ENCODE results near the gene PAK4. TPM values are rescaled to one million over a fixed set of nuclear protein-coding genes. Genes with fewer than 3 reads are reported as not detected.

The PAK4 gene
- 2.3 TPM for polyA plus RNA-seq (2012; ENCODE audit: missing spikeins)

GRCh38 chr19:39125554-39126311 lies at the start of gene PAK4:
PAK4 (plus strand) TSS chr19:39125786; CDS start chr19:39169554, 43,768 bp downstream.
- peak; percentile 100 for DNase-seq (ENCODE audit: insufficient read length)
- TF ChIP-seq POLR2A (IDR thresholded peaks at IDR 0.05; ENCODE audit: low read depth, low read length) (peak; percentile 82), POLR2AphosphoS5 (IDR thresholded peaks at IDR 0.05; ENCODE audit: low read depth, low read length) (0 out of 2 replicates have a peak, but pooled peaks have one; percentile 50), TAF1 (IDR thresholded peaks at IDR 0.05; ENCODE audit: borderline replicate concordance, low read depth, low read length) (peak; percentile 86)
- peak; percentile 93 for FAIRE-seq

GRCh38 chr19:39077323-39077722 lies 48.3 kb upstream of the PAK4 start:
- TF ChIP-seq TAF1 (IDR thresholded peaks at IDR 0.05; ENCODE audit: borderline replicate concordance, low read depth, low read length) (no peak), POLR2AphosphoS5 (IDR thresholded peaks at IDR 0.05; ENCODE audit: low read depth, low read length) (no peak), POLR2A (IDR thresholded peaks at IDR 0.05; ENCODE audit: low read depth, low read length) (no peak)
- no peak for DNase-seq (ENCODE audit: insufficient read length)
- no peak for FAIRE-seq

DNA sequence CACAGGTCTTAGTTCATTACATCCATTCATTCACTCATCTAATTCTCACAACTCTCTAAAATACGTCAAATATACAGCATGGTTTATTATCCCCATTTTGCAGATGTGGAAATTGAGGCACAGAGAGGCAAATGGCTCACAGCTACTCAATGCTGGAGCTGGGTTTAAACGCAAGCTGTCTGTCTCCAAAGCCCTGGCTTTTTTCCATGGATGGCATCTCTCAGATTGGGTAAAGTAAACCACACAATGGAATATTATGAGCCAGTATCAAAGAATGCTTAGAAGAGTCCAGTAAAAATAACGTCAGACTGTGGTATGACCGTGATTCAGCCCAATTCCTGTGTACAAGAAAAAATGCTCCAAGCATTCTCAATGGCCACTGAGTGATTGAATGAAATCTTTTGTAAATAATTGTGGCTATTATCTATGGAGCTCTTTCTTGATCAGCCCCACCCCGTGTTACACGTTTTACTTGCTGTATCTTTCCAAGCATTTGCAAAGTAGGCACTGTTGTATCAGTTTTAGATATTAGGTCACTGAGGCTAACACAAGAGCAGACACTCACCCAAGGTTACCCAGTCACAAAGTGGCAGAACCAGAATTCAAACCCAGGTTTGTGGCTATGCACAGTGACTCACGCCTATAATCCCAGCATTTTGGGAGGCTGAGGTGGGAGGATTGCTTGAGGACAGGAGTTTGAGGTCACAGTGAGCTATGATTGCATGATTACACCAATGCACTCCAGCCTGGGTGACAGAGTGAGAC lies 47.0 kb upstream of the PAK4 start:
- DNase-seq (ENCODE audit: insufficient read length), result no peak

DNA sequence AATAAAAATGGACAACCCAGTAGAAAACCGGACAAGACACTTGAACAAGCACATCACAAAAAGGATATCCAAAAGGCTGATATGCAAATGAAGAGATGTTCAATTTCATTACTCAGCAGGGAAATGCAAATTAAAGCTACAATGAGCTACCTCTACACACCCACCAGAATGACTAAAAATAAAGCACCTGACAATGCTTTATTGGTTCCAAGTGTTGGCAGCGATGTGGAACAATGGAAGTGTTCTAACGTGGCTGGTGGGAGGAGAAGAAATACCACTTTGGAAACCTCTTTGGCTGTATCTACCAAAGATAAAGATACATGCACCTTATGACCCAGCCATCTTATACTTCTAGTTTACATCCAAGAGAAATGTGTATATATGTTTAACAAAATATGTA lies 45.2 kb upstream of the PAK4 start:
- no peak for DNase-seq (ENCODE audit: insufficient read length)
- no peak for FAIRE-seq
- TF ChIP-seq POLR2A (IDR thresholded peaks at IDR 0.05; ENCODE audit: low read depth, low read length) (no peak), TAF1 (IDR thresholded peaks at IDR 0.05; ENCODE audit: borderline replicate concordance, low read depth, low read length) (no peak), POLR2AphosphoS5 (IDR thresholded peaks at IDR 0.05; ENCODE audit: low read depth, low read length) (no peak)

More for the DNA sequence above, 47.0 kb upstream of the PAK4 start:
- no peak for TF ChIP-seq POLR2AphosphoS5 (IDR thresholded peaks at IDR 0.05; ENCODE audit: low read depth, low read length)
- TF ChIP-seq POLR2A (IDR thresholded peaks at IDR 0.05; ENCODE audit: low read depth, low read length), result no peak
- FAIRE-seq, result no peak

DNA sequence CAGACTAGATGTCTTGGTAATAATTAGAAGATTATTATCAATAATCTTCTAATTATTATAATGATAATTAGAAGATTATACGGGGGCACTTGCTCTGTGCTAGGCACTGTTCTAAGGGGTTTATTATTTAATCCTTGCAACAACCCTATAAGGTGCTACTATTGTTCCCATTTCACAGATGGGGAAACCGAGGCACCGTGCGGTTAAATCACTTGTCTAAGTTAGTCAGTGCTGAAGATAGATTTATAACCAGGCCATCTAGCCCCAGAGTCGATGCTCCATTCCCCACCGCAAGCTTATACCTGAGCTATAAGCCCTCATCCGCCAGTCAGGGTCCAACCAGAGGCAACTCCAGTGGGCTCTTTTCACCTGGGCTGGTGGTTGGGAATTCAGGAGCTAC lies 43.4 kb upstream of the PAK4 start:
- DNase-seq (ENCODE audit: insufficient read length) (no peak), FAIRE-seq (no peak)
- no peak for TF ChIP-seq POLR2A (IDR thresholded peaks at IDR 0.05; ENCODE audit: low read depth, low read length)
- TF ChIP-seq TAF1 (IDR thresholded peaks at IDR 0.05; ENCODE audit: borderline replicate concordance, low read depth, low read length), result no peak
- TF ChIP-seq POLR2AphosphoS5 (IDR thresholded peaks at IDR 0.05; ENCODE audit: low read depth, low read length), result no peak

GRCh38 chr19:39082745-39083598 lies 42.6 kb upstream of the PAK4 start:
- TF ChIP-seq POLR2A (IDR thresholded peaks at IDR 0.05; ENCODE audit: low read depth, low read length) (no peak), POLR2AphosphoS5 (IDR thresholded peaks at IDR 0.05; ENCODE audit: low read depth, low read length) (no peak), TAF1 (IDR thresholded peaks at IDR 0.05; ENCODE audit: borderline replicate concordance, low read depth, low read length) (no peak)
- DNase-seq (ENCODE audit: insufficient read length) (no peak), FAIRE-seq (no peak)

DNA sequence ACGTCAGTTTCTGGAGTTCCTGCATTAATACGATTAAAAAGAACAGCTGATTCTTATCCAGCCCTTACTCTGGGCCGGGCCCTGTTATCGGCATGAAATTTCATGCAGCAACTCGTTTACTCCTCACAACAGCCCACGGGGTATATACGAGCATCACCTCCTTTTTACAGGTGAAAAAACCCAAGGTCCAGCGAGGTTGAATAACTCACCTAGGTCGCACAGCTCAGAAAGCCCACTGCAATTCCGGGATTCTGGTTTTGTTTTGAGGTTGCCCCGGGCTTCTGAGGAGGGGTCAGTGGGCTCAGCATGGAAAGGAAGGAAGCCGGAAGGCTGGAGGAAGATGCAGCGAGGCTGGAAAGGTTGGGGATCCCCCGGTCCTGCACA lies 42.0 kb upstream of the PAK4 start:
- no peak for DNase-seq (ENCODE audit: insufficient read length)
- TF ChIP-seq TAF1 (IDR thresholded peaks at IDR 0.05; ENCODE audit: borderline replicate concordance, low read depth, low read length) (no peak), POLR2AphosphoS5 (IDR thresholded peaks at IDR 0.05; ENCODE audit: low read depth, low read length) (no peak), POLR2A (IDR thresholded peaks at IDR 0.05; ENCODE audit: low read depth, low read length) (no peak)
- FAIRE-seq, result no peak

GRCh38 chr19:39083983-39084731 lies 41.4 kb upstream of the PAK4 start, which contains the start of gene ACP7:
ACP7 (plus strand) TSS chr19:39084368; CDS start chr19:39085270, 902 bp downstream.
- TF ChIP-seq POLR2A (IDR thresholded peaks at IDR 0.05; ENCODE audit: low read depth, low read length) (no peak), POLR2AphosphoS5 (IDR thresholded peaks at IDR 0.05; ENCODE audit: low read depth, low read length) (no peak), TAF1 (IDR thresholded peaks at IDR 0.05; ENCODE audit: borderline replicate concordance, low read depth, low read length) (no peak)
- DNase-seq (ENCODE audit: insufficient read length) (no peak), FAIRE-seq (no peak)

- FAIRE-seq (no peak), DNase-seq (ENCODE audit: insufficient read length) (no peak)
- TF ChIP-seq POLR2A (IDR thresholded peaks at IDR 0.05; ENCODE audit: low read depth, low read length) (no peak), TAF1 (IDR thresholded peaks at IDR 0.05; ENCODE audit: borderline replicate concordance, low read depth, low read length) (no peak), POLR2AphosphoS5 (IDR thresholded peaks at IDR 0.05; ENCODE audit: low read depth, low read length) (no peak)
Observed at GRCh38 chr19:39084732-39085080, 40.9 kb upstream of the PAK4 start.

DNA sequence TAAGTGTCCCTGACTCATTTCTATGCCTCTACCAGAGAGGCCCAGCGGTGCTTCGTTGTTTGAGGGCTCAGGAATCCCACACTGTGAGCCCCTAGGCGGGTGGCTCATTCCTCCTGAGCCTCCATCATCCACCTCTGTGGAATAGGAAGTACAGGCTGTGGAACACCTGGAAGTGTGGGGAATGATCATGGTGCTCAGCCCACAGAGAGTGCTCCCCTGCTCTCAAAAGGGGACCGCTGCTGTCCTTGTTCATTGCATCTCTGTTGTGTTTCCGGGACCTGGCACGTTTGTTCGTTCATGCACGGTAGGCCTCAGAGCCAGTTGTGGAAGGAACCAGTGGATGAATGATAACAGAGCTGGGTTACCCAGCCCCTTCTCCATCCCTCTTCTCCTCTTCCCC lies 40.2 kb upstream of the PAK4 start:
- no peak for DNase-seq (ENCODE audit: insufficient read length)
- FAIRE-seq, result no peak
- TF ChIP-seq POLR2AphosphoS5 (IDR thresholded peaks at IDR 0.05; ENCODE audit: low read depth, low read length), result no peak

DNA sequence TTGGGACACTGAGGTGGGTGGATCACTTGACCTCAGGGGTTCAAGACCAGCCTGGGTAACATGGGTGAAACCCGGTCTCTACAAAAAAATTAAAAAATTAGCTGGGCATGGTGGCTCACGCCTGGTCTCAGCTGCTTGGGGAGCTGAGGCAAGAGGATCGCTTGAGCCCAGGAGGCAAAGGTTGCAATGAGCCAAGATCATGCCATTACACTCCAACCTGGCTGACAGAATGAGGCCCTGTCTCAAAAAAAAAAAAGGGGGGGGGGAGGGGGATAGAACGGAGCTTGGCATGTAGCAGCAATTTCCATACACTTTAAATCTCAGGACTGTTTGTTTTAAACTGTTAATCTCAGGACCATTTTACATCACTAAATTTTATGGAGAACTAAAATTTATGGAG lies 39.2 kb upstream of the PAK4 start:
- no peak for FAIRE-seq
- TF ChIP-seq POLR2AphosphoS5 (IDR thresholded peaks at IDR 0.05; ENCODE audit: low read depth, low read length) (no peak), POLR2A (IDR thresholded peaks at IDR 0.05; ENCODE audit: low read depth, low read length) (no peak), TAF1 (IDR thresholded peaks at IDR 0.05; ENCODE audit: borderline replicate concordance, low read depth, low read length) (no peak)
- no peak for DNase-seq (ENCODE audit: insufficient read length)
